ENCODE measurements around the gene KCNG1. TPM values are rescaled to one million over a fixed set of nuclear protein-coding genes. Genes with fewer than 3 reads are reported as not detected.

KCNG1 gene
- total and polyA plus RNA-seq, 4 donors: 2.6 to 10.4 (median 7.7) TPM

- WGBS (ENCODE audit: insufficient coverage): 87% methylated on average over 4 of the region's 5 CpGs
- no peak for DNase-seq (ENCODE audit: low read depth in 4 of 6, low spot score in 6 of 6)
- Histone ChIP-seq H3K27me3 (ENCODE audit: control insufficient read depth, insufficient read depth, low read length) (no peaks in the 10 kb centered on the region), H3K9me3 (ENCODE audit: control insufficient read depth, insufficient read depth, low read length) (peaks cover 3% of the 10 kb centered on the region), H3K4me3 (ENCODE audit: low read depth, low read length) (no peak overlapping the region), H3K36me3 (ENCODE audit: control insufficient read depth, insufficient read depth, low read length) (no peaks in the 10 kb centered on the region), H3K4me1 (ENCODE audit: control insufficient read depth, insufficient read depth, low read length) (peaks cover 10% of the 10 kb centered on the region), H3K27ac (ENCODE audit: low read depth, low read length) (no peak overlapping the region)
Observed at GRCh38 chr20:50995506-50995905, 27.4 kb downstream of the KCNG1 start.

- H3K27me3 ChIP-seq (ENCODE audit: control insufficient read depth, insufficient read depth, low read length): no peaks in the 10 kb centered on the region
- peak in 2 of 6 donors; percentile 81 to 84 for DNase-seq (ENCODE audit: low read depth in 4 of 6, low spot score in 6 of 6)
- no peak overlapping the region for H3K27ac ChIP-seq (ENCODE audit: low read depth, low read length)
- peaks cover 10% of the 10 kb centered on the region for H3K4me1 ChIP-seq (ENCODE audit: control insufficient read depth, insufficient read depth, low read length)
- H3K36me3 ChIP-seq (ENCODE audit: control insufficient read depth, insufficient read depth, low read length): no peaks in the 10 kb centered on the region
- H3K9me3 ChIP-seq (ENCODE audit: control insufficient read depth, insufficient read depth, low read length): peaks cover 3% of the 10 kb centered on the region
- 38% methylated on average over 2 of the region's 9 CpGs for WGBS (ENCODE audit: insufficient coverage)
- no peak overlapping the region for H3K4me3 ChIP-seq (ENCODE audit: low read depth, low read length)
Observed at GRCh38 chr20:50993876-50994275, 29.0 kb downstream of the KCNG1 start.

- H3K36me3 ChIP-seq (ENCODE audit: control insufficient read depth, insufficient read depth, low read length): no peaks in the 10 kb centered on the region
- no peak overlapping the region for H3K27ac ChIP-seq (ENCODE audit: low read depth, low read length)
- peaks cover 10% of the 10 kb centered on the region for H3K4me1 ChIP-seq (ENCODE audit: control insufficient read depth, insufficient read depth, low read length)
- no peak overlapping the region for H3K4me3 ChIP-seq (ENCODE audit: low read depth, low read length)
- no peaks in the 10 kb centered on the region for H3K27me3 ChIP-seq (ENCODE audit: control insufficient read depth, insufficient read depth, low read length)
- DNase-seq (ENCODE audit: low read depth in 4 of 6, low spot score in 6 of 6): peak in 2 of 6 donors; percentile 55 to 81
- WGBS (ENCODE audit: insufficient coverage): 43% methylated on average over 9 of the region's 13 CpGs
- peaks cover 3% of the 10 kb centered on the region for H3K9me3 ChIP-seq (ENCODE audit: control insufficient read depth, insufficient read depth, low read length)
Observed at GRCh38 chr20:50992733-50993457, 30.0 kb downstream of the KCNG1 start.

GRCh38 chr20:50992336-50992732, 30.6 kb downstream of the KCNG1 start:
- peaks cover 3% of the 10 kb centered on the region for H3K9me3 ChIP-seq (ENCODE audit: control insufficient read depth, insufficient read depth, low read length)
- no peaks in the 10 kb centered on the region for H3K27me3 ChIP-seq (ENCODE audit: control insufficient read depth, insufficient read depth, low read length)
- H3K4me3 ChIP-seq (ENCODE audit: low read depth, low read length): no peak overlapping the region
- H3K36me3 ChIP-seq (ENCODE audit: control insufficient read depth, insufficient read depth, low read length): no peaks in the 10 kb centered on the region
- no peak for DNase-seq (ENCODE audit: low read depth in 4 of 6, low spot score in 6 of 6)
- H3K27ac ChIP-seq (ENCODE audit: low read depth, low read length): no peak overlapping the region
- 65% methylated on average over 2 of the region's 4 CpGs for WGBS (ENCODE audit: insufficient coverage)
- H3K4me1 ChIP-seq (ENCODE audit: control insufficient read depth, insufficient read depth, low read length): peaks cover 13% of the 10 kb centered on the region

GRCh38 chr20:50991076-50991475, 31.8 kb downstream of the KCNG1 start:
- DNase-seq (ENCODE audit: low read depth in 4 of 6, low spot score in 6 of 6): no peak
- H3K4me1 ChIP-seq (ENCODE audit: control insufficient read depth, insufficient read depth, low read length): peaks cover 14% of the 10 kb centered on the region
- no peaks in the 10 kb centered on the region for H3K36me3 ChIP-seq (ENCODE audit: control insufficient read depth, insufficient read depth, low read length)
- H3K27me3 ChIP-seq (ENCODE audit: control insufficient read depth, insufficient read depth, low read length): no peaks in the 10 kb centered on the region
- peaks cover 3% of the 10 kb centered on the region for H3K9me3 ChIP-seq (ENCODE audit: control insufficient read depth, insufficient read depth, low read length)
- no peak overlapping the region for H3K4me3 ChIP-seq (ENCODE audit: low read depth, low read length)
- no peak overlapping the region for H3K27ac ChIP-seq (ENCODE audit: low read depth, low read length)
- 94% methylated on average over 2 of the region's 3 CpGs for WGBS (ENCODE audit: insufficient coverage)

GRCh38 chr20:50987493-50988210, 35.3 kb downstream of the KCNG1 start:
- WGBS (ENCODE audit: insufficient coverage): 18% methylated on average over 11 of the region's 13 CpGs
- no peaks in the 10 kb centered on the region for H3K36me3 ChIP-seq (ENCODE audit: control insufficient read depth, insufficient read depth, low read length)
- peaks cover 8% of the 10 kb centered on the region for H3K4me1 ChIP-seq (ENCODE audit: control insufficient read depth, insufficient read depth, low read length)
- no peak overlapping the region for H3K27ac ChIP-seq (ENCODE audit: low read depth, low read length)
- H3K9me3 ChIP-seq (ENCODE audit: control insufficient read depth, insufficient read depth, low read length): no peaks in the 10 kb centered on the region
- H3K4me3 ChIP-seq (ENCODE audit: low read depth, low read length): no peak overlapping the region
- H3K27me3 ChIP-seq (ENCODE audit: control insufficient read depth, insufficient read depth, low read length): no peaks in the 10 kb centered on the region
- DNase-seq (ENCODE audit: low read depth in 4 of 6, low spot score in 6 of 6): peak; percentile 74 to 97 (median 82)

- Histone ChIP-seq H3K4me1 (ENCODE audit: control insufficient read depth, insufficient read depth, low read length) (peaks cover 14% of the 10 kb centered on the region), H3K9me3 (ENCODE audit: control insufficient read depth, insufficient read depth, low read length) (no peaks in the 10 kb centered on the region)
- WGBS (ENCODE audit: insufficient coverage): 100% methylated on average over 1 of the region's 2 CpGs
Observed at GRCh38 chr20:50983321-50983720, 39.6 kb downstream of the KCNG1 start.

GRCh38 chr20:50982363-50982762, 40.5 kb downstream of the KCNG1 start:
- DNase-seq (ENCODE audit: low read depth in 4 of 6, low spot score in 6 of 6): peak in 1 of 6 donors; percentile 43
- no peaks in the 10 kb centered on the region for H3K9me3 ChIP-seq (ENCODE audit: control insufficient read depth, insufficient read depth, low read length)
- H3K4me3 ChIP-seq (ENCODE audit: low read depth, low read length): no peak overlapping the region
- H3K4me1 ChIP-seq (ENCODE audit: control insufficient read depth, insufficient read depth, low read length): peaks cover 11% of the 10 kb centered on the region
- no peaks in the 10 kb centered on the region for H3K36me3 ChIP-seq (ENCODE audit: control insufficient read depth, insufficient read depth, low read length)
- no peaks in the 10 kb centered on the region for H3K27me3 ChIP-seq (ENCODE audit: control insufficient read depth, insufficient read depth, low read length)
- no peak overlapping the region for H3K27ac ChIP-seq (ENCODE audit: low read depth, low read length)
- 26% methylated on average over 3 of the region's 4 CpGs for whole genome bisulfite sequencing (ENCODE audit: insufficient coverage)

More at GRCh38 chr20:50983321-50983720, 39.6 kb downstream of the KCNG1 start:
- Histone ChIP-seq H3K27ac (ENCODE audit: low read depth, low read length) (no peak overlapping the region), H3K4me3 (ENCODE audit: low read depth, low read length) (no peak overlapping the region), H3K27me3 (ENCODE audit: control insufficient read depth, insufficient read depth, low read length) (no peaks in the 10 kb centered on the region), H3K36me3 (ENCODE audit: control insufficient read depth, insufficient read depth, low read length) (no peaks in the 10 kb centered on the region)
- DNase-seq (ENCODE audit: low read depth in 4 of 6, low spot score in 6 of 6): no peak

- no peak overlapping the region for H3K27ac ChIP-seq (ENCODE audit: low read depth, low read length)
- no peaks in the 10 kb centered on the region for H3K36me3 ChIP-seq (ENCODE audit: control insufficient read depth, insufficient read depth, low read length)
- peaks cover 10% of the 10 kb centered on the region for H3K4me1 ChIP-seq (ENCODE audit: control insufficient read depth, insufficient read depth, low read length)
- 94% methylated on average over 1 of the region's 3 CpGs for WGBS (ENCODE audit: insufficient coverage)
- no peaks in the 10 kb centered on the region for H3K27me3 ChIP-seq (ENCODE audit: control insufficient read depth, insufficient read depth, low read length)
- no peak overlapping the region for H3K4me3 ChIP-seq (ENCODE audit: low read depth, low read length)
- no peak for DNase-seq (ENCODE audit: low read depth in 4 of 6, low spot score in 6 of 6)
- no peaks in the 10 kb centered on the region for H3K9me3 ChIP-seq (ENCODE audit: control insufficient read depth, insufficient read depth, low read length)
Observed at GRCh38 chr20:50981714-50982048, 41.2 kb downstream of the KCNG1 start.
